GM13976 (cell line): ENCODE measurements around the gene PDK3.

Experiments
- DNase-seq: peaks from one replicate; pipeline ENCODE4 v3.0.0; 2012; ENCODE audit warnings: low spot score
- in situ Hi-C: fragments of 300-500 bp; cut with MboI; formaldehyde crosslinking; loops from one replicate; pipeline ENCODE4 v1.12.0; 2022; ENCODE audit warnings: low sequenced_read_pairs, mixed read lengths, inconsistent platforms; ENCODE audit not compliant: unreplicated experiment
- TF ChIP-seq, protein P1 (sequence below): IDR thresholded peaks from 2 replicates; pipeline ENCODE4 v1.5.1; 2012; ENCODE audit warnings: borderline replicate concordance, mild to moderate bottlenecking; ENCODE audit not compliant: insufficient read depth; ENCODE audit errors: extremely low read depth, missing control alignments, control extremely low read depth

Gene PDK3

GRCh38 chrX:24550166-24550565 lies 85.1 kb downstream of the PDK3 start:
- DNase-seq = no peak
- in situ Hi-C loops = loop anchor here (25.0 kb wide), 1 partner anchor 163 kb away; no protein-coding TSS in a partner anchor

GRCh38 chrX:24553011-24553410 lies 87.9 kb downstream of the PDK3 start:
- DNase-seq = no peak
- in situ Hi-C loops = loop anchor here (25.0 kb wide), 1 partner anchor 166 kb away; no protein-coding TSS in a partner anchor
- TF ChIP-seq, protein P1, sequence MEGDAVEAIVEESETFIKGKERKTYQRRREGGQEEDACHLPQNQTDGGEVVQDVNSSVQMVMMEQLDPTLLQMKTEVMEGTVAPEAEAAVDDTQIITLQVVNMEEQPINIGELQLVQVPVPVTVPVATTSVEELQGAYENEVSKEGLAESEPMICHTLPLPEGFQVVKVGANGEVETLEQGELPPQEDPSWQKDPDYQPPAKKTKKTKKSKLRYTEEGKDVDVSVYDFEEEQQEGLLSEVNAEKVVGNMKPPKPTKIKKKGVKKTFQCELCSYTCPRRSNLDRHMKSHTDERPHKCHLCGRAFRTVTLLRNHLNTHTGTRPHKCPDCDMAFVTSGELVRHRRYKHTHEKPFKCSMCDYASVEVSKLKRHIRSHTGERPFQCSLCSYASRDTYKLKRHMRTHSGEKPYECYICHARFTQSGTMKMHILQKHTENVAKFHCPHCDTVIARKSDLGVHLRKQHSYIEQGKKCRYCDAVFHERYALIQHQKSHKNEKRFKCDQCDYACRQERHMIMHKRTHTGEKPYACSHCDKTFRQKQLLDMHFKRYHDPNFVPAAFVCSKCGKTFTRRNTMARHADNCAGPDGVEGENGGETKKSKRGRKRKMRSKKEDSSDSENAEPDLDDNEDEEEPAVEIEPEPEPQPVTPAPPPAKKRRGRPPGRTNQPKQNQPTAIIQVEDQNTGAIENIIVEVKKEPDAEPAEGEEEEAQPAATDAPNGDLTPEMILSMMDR = no peak

More at GRCh38 chrX:24550166-24550565, 85.1 kb downstream of the PDK3 start:
- TF ChIP-seq, protein P1 = no peak

DNA sequence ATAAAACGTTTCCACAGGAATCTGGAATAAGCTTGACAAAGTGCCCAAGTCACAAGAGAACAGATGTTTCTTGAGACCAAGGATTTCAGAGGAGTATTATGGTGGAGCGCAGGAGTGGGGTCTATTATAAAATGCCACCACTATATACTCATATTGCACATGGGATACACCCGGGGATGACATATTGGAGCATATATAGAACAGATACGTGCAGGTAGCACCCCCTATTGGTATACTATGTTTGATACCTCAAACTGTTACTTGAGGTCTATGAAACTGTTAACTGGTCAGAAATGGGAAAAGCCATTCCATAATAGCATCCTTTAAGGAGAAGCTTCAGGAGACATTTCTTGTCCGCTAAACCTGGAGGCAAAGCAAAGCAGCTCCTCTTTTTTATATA lies 96.0 kb downstream of the PDK3 start:
- in situ Hi-C loops = loop anchor here (25.0 kb wide), 1 partner anchor 174 kb away; no protein-coding TSS in a partner anchor
- peak; percentile 63 for DNase-seq
- TF ChIP-seq, protein P1 = no peak

DNA sequence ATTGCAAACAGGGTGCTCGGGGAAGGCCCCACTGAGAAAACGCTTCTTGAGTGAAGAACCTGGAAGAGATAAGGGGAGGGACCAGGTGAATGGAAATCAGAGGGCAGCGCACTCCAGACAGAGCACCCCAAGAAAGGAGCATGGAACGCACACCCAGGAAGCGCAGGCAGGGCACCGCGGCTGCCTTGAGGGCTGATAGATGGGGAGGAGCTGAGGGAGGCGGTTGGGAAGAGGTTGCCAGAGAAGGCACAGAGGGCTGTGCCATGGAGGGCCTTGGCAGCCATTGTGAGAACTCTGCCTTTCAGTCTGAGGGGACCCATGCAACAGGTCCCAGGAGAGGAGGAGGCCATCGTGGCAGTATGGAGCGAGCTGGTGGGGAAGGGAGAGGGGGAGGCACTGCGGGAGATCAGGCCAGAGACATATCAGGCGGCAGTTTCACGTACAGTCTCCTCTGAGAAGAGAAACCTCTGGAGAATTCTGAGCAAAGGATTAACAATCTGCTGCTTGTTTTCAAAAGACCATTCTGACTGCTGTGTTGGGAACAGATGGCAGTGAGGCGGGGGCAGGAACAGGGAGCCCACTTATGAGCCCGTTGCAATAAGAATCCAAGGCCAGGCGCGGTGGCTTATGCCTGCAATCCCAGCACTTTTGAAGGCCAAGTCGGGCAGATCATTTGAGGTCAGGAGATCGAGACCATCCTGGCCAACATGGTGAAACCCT lies 98.4 kb downstream of the PDK3 start:
- in situ Hi-C loops = loop anchor here (25.0 kb wide), 1 partner anchor 176 kb away; no protein-coding TSS in a partner anchor

DNA sequence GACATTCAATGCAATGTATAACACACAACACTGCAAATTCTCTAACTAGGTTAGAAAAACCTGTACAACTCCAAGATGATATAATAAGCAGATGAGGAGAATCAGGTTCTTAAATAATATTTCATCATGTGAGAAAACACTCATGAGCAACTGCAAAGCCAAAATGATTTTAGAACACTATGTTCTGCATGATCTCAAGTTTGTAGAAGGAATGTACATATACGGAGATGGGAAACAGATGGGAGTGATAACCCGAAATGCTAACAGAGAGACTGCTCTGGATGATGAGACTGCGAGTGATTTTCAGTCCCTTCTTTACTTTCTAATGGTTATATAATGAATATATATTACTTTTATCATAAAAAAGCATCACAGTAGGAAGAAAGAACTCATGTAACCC lies 101.2 kb downstream of the PDK3 start:
- TF ChIP-seq, protein P1 = no peak
- DNase-seq = no peak
- in situ Hi-C loops = loop anchor here (25.0 kb wide), 1 partner anchor 179 kb away; no protein-coding TSS in a partner anchor

More for the DNA sequence above, 98.4 kb downstream of the PDK3 start:
- TF ChIP-seq, protein P1 = no peak
- DNase-seq = no peak

GRCh38 chrX:24567169-24567568 lies 102.1 kb downstream of the PDK3 start:
- DNase-seq = no peak
- TF ChIP-seq, protein P1 = no peak
- in situ Hi-C loops = loop anchor here (25.0 kb wide), 1 partner anchor 180 kb away; no protein-coding TSS in a partner anchor
